ENCODE measurements around the gene C3orf22.

Gene C3orf22

GRCh38 chr3:126556637-126557414 lies 1.9 kb downstream of the C3orf22 start:
- DNase-seq (ENCODE audit: low spot score), result no peak

DNA sequence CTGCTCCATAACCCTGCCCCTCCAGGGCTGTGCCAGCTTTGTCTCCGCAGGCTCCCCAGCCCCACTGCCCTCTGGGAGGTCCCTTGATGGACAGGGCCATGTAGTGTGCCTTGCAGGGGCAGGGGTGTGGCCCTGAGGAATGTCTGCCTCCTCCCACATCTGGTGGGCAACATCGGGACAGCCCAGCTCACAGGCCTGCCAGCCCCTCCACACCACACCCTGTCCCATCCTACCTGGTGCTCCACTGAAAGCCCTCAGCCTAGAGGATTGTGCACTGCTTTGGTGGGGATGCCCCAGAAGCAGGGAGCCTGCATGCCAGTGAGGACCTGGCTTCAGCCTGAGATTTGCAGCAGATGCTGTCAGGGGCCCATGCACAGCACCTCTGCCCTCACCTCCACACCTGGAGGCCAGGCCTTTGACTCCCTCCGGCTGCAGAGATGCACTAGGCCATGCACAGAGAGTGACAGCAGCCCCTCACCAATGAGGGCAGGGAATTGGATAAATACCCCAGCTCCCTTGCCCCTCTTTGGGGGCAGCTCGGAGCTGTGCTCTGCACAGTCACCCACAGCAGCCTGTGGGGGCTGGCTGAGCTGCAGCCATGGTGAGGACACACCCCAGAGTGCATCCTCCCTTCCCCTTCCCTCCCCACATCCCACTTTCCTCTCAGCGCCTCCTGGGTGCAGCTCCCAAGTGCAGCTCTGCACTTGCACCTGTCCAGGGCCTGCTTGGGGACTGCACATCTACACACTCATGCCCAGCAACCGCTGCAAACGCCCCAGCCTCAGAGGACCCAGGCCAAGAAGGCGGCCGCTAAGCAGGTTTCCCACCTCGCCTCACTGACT lies 2.7 kb downstream of the C3orf22 start:
- no peak for DNase-seq (ENCODE audit: low spot score)

GRCh38 chr3:126554560-126555525 lies 3.9 kb downstream of the C3orf22 start:
- DNase-seq (ENCODE audit: low spot score), result no peak

GRCh38 chr3:126553284-126554084 lies 5.2 kb downstream of the C3orf22 start:
- DNase-seq (ENCODE audit: low spot score), result no peak

DNA sequence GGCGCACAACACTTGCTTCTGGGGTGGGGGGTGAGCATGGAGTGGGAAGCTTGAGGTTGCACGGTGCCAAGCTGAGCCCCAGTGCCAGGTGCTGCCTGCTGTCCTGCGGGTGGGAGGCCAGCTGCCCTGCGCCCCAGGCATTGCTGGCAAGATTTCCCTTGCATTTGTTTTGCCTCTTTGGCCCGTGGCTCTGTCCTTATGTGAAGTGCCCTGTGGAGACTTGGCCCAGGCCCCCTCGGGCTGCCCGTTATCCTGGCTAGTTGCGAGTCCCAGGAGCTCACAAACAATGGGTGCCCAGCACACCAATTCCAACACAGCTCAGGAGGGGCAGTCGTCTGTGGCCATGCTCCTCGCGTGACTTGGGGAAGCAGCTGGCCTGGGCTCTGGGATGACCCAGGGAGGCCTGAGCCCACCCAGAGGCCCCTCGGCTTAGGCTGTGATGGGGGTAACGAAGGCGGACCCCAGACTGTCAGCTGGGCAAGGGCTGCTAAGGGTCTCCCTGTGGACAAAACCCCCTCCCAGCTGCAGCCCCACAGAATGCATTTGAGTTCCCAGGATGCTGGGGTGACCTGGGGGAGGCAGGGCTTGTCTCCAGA lies 5.9 kb downstream of the C3orf22 start:
- DNase-seq (ENCODE audit: low spot score), result no peak

DNA sequence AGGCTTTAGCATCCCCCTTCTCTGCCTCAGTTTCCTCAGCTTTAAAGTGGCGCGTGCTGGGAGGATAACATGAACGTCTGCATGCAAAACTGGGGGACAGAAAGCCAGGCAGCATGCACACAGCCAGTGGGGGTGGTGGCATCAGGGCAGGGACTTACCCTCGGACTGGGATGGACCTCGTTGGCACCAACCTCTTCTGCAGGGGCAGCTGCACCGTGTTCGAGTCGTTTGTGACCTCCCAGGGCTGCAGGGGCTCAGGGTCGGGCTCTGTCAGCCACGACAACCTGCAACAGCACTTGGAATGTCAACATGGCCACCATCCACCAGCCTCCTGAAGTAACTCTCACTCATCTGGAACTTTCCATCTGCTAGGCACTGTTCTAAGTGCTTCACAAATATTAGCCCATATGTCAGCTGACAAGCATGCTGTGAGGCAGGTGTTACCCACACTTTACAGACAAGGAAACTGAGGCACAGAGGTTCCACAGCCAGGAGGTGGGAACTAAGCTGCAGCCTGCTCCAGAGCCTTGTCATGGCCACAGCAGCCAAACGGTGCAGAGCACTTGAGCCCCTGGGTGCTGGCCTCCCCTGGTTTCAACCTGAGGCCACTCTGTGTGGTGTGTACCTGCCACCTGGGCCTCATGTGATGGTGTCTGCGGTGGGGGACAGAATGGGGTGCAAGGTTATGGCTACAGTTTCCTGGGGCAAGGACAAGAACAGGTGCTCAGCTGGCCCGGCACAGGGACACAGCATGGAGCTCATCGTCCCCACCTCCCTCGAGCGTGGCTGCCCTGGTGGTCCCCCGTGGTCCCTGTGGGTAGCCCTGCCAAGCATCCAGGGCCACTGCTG lies 6.7 kb downstream of the C3orf22 start:
- DNase-seq (ENCODE audit: low spot score), result no peak

GRCh38 chr3:126551121-126551838 lies 7.5 kb downstream of the C3orf22 start:
- DNase-seq (ENCODE audit: low spot score), result no peak

DNA sequence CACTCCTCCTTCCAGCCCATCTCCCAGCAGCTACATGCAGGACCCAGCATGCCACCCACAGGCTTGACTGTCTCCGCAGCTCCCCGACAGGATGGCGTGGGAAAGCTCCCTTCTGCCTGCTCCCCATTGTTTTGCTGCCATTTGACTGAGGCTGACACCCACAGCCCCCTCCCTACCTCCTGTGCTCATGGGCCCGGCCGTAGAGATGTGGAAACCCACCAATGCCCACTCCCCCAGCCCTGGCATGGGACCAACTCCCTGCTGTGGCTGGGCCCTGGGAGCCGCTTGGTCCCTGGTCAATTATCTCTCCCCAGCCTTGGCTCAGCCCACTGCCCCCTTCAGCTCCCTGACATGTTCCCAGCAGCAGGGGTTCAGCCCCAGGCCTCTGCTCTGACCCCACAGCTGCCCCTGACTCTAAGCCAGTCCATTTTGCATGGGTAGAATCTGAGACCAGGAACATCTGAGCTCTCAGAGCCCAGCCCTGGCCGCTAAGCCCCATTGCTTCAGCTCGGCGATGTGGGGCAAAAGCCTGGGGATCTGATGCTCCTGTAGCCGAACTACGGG lies 8.2 kb downstream of the C3orf22 start:
- no peak for DNase-seq (ENCODE audit: low spot score)

DNA sequence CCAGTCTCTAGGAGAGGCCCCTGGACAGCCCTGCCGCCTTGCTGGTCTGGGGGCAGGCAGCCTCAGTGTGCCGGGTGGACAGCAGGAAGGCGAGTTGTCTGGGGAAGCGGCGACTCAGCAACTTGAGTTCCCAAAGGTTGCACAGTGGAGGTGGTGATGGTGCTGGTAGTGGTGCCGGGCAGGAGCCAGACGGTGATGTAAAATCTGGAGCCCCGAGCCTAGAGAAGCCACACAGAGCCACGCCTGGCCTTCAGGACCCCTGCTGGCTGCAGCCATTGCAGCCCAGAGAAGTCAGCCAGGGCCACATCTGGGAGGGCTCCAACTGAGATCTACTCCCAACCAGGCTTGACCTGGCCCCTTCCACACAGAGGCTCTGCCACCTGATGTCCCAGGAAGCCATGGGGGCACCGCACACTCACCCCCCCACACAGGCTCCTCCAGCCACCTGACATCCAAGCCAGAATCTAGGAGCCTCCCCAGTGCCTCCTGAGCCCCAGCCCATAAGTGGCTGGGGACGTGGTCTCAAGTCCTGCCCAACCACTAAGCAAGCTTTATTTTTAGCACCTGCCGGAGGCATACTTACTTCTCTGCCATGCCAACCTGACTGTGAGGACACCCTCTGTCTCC lies 8.8 kb downstream of the C3orf22 start:
- DNase-seq (ENCODE audit: low spot score), result no peak

- DNase-seq (ENCODE audit: low spot score), result no peak
Measured at GRCh38 chr3:126548556-126549466, 9.9 kb downstream of the C3orf22 start.

DNA sequence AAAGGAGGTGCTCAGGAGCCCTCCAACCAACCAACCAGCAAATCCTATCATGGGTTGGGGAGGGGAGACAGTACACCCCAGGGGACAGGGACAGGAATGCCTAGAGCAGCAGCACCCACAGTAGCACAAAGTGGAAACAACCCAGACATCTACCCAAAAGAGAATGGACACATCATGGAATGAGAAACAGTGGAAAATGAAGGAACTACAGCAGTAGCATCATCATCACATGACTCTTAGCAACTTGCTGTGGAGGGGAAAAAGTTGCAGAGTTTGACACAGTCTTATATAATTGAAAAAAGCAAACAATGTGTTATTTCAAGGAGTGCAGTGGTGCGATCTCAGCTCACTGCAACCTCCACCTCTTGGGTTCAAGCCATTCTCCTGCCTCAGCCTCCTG lies 11.0 kb downstream of the C3orf22 start:
- DNase-seq (ENCODE audit: low spot score), result no peak

- no peak for DNase-seq (ENCODE audit: low spot score)
Measured at GRCh38 chr3:126546549-126547239, 12.0 kb downstream of the C3orf22 start.

GRCh38 chr3:126546013-126546412 lies 12.7 kb downstream of the C3orf22 start:
- DNase-seq (ENCODE audit: low spot score), result no peak

DNA sequence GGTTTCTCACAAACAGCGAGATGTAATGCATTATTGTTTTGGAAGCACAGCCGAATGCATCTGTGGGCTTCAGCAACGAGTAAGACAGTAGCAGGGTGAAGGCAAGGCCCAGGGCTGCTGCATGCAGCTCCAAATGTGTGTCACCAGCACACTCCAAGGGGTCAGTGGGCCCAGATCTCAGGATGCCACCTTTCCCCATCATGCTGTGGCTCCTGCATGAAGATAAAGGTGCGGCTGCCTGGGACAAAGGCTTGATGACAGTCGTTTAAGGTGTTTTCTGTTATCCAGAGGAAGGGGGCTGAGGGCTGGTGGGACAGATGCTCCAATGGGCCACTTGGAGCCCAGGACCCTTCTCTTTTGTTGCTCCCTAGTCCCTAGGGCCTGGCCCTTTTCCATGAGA lies 13.2 kb downstream of the C3orf22 start:
- no peak for DNase-seq (ENCODE audit: low spot score)

- no peak for DNase-seq (ENCODE audit: low spot score)
Measured at GRCh38 chr3:126544596-126545281, 14.0 kb downstream of the C3orf22 start.

DNA sequence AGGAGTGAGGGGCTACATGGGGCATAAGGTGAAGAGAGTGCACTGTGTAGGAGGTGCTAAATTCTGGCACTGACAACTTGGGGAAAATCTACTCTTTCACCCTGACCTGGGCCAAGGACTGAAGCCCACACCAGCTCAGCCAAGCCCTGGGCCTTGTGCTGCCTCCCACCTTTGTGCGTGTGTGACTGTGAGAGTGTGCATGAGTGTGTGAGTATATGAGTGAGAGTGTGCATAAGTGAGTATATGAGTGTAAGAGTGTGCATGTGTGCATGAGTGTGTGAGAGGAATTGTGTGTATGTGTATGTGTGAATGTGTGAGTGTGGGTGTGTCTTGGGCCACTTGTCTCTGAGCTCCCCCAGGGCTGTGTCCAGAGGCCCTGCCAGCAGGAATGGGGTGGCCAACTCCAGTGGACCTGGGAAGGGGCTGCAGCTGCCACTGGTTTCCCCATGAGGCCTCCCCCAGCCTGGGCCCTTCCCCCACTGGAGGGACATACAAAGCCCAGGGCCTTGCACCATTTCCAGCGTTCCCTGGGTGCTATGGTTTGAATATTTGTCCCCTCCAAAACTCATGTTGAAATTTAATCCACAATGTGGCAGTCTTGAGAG lies 15.2 kb downstream of the C3orf22 start:
- DNase-seq (ENCODE audit: low spot score), result no peak
